Mesenchymal stem cell (in vitro differentiated cells and primary cell): ENCODE results near the gene SNCB.

Experiments
- DNase-seq: peaks from one replicate; pipeline ENCODE4 v3.0.0-alpha.2; 2013
- H2AFZ ChIP-seq: one replicate; pipeline ENCODE4 v1.6.1; 2013; ENCODE audit warnings: low read depth, mild to moderate bottlenecking, control low read depth, inconsistent platforms, low read length, moderate library complexity
- H2AK5ac ChIP-seq: 2 replicates; pipeline ENCODE4 v1.6.1; 2013; ENCODE audit warnings: low read length, moderate library complexity, mild to moderate bottlenecking, inconsistent platforms; ENCODE audit not compliant: severe bottlenecking
- H2BK120ac ChIP-seq: one replicate; pipeline ENCODE4 v1.6.1; 2013; ENCODE audit warnings: low read depth, mild to moderate bottlenecking, inconsistent platforms, low read length, moderate library complexity
- H2BK12ac ChIP-seq, 2 experiments: one replicate each; pipeline ENCODE4 v1.6.1; 2013; ENCODE audit warnings: inconsistent platforms in 2 of 2, low read length in 2 of 2, mild to moderate bottlenecking in 2 of 2, moderate library complexity in 2 of 2, control low read depth in 1 of 2
- H2BK15ac ChIP-seq: one replicate; pipeline ENCODE4 v1.6.1; 2013; ENCODE audit warnings: mild to moderate bottlenecking, low read depth, inconsistent platforms; ENCODE audit not compliant: poor library complexity, severe bottlenecking
- H2BK5ac ChIP-seq: 2 replicates; pipeline ENCODE4 v1.6.1; 2013; ENCODE audit warnings: low read depth, mild to moderate bottlenecking, low read length, control low read depth, inconsistent platforms; ENCODE audit not compliant: poor library complexity, severe bottlenecking
- H3K14ac ChIP-seq, 2 experiments: one replicate each; pipeline ENCODE4 v1.6.1; 2013; ENCODE audit warnings: inconsistent platforms in 2 of 2, low read length in 2 of 2, control low read depth in 1 of 2, mild to moderate bottlenecking in 1 of 2, moderate library complexity in 1 of 2
- H3K18ac ChIP-seq, 2 experiments: one replicate each; pipeline ENCODE4 v1.6.1; 2013; ENCODE audit warnings: inconsistent platforms in 2 of 2, low read length in 2 of 2, control low read depth in 1 of 2, low read depth in 1 of 2, mild to moderate bottlenecking in 1 of 2
- H3K23ac ChIP-seq, 2 experiments: one replicate each; pipeline ENCODE4 v1.6.1; 2013; ENCODE audit warnings: inconsistent platforms in 2 of 2, low read length in 2 of 2, mild to moderate bottlenecking in 2 of 2, moderate library complexity in 2 of 2, control low read depth in 1 of 2
- H3K27ac ChIP-seq: 2 replicates; pipeline ENCODE4 v1.5.1; 2013; ENCODE audit warnings: mild to moderate bottlenecking, moderate library complexity, low read length, control low read depth, inconsistent platforms; ENCODE audit not compliant: poor library complexity, severe bottlenecking
- H3K27me3 ChIP-seq, 2 experiments: 2 replicates each; pipeline versions ENCODE4 v1.6.1 to v1.7.0; 2013; ENCODE audit warnings: low read length in 2 of 2, mild to moderate bottlenecking in 2 of 2, moderate library complexity in 2 of 2, control low read depth in 1 of 2, inconsistent platforms in 1 of 2; ENCODE audit not compliant: control insufficient read depth in 1 of 2, insufficient read depth in 1 of 2
- H3K36me3 ChIP-seq, 2 experiments: 2 replicates each; pipeline versions ENCODE4 v1.6.1 to v1.7.0; 2013; ENCODE audit warnings: low read length in 2 of 2, control low read depth in 1 of 2, inconsistent platforms in 1 of 2, low read depth in 1 of 2, mild to moderate bottlenecking in 1 of 2; ENCODE audit not compliant: insufficient read depth in 2 of 2, control insufficient read depth in 1 of 2
- H3K4ac ChIP-seq, 2 experiments: one replicate each; pipeline ENCODE4 v1.6.1; 2013; ENCODE audit warnings: inconsistent platforms in 2 of 2, low read length in 2 of 2, mild to moderate bottlenecking in 2 of 2, moderate library complexity in 2 of 2, control low read depth in 1 of 2, low read depth in 1 of 2
- H3K4me1 ChIP-seq: 2 replicates; pipeline ENCODE4 v1.6.1; 2013; ENCODE audit warnings: low read depth, low read length, control low read depth; ENCODE audit not compliant: control insufficient read depth, insufficient read depth
- H3K4me2 ChIP-seq: 2 replicates; pipeline ENCODE4 v1.6.1; 2013; ENCODE audit warnings: low read length, mild to moderate bottlenecking, inconsistent platforms; ENCODE audit not compliant: poor library complexity, severe bottlenecking
- H3K4me3 ChIP-seq, 2 experiments: 2 replicates each; pipeline versions ENCODE4 v1.5.1 to v1.7.0; 2013; ENCODE audit warnings: low read length in 2 of 2, mild to moderate bottlenecking in 2 of 2, control low read depth in 1 of 2, low read depth in 1 of 2; ENCODE audit not compliant: insufficient read depth in 1 of 2
- H3K79me1 ChIP-seq: replicated peaks from 2 replicates; pipeline ENCODE4 v1.6.1; 2013; ENCODE audit warnings: mild to moderate bottlenecking, control low read depth, low read length, inconsistent platforms; ENCODE audit not compliant: poor library complexity, severe bottlenecking
- H3K9ac ChIP-seq: 2 replicates; pipeline ENCODE4 v1.7.0; 2013; ENCODE audit warnings: mild to moderate bottlenecking, low read length, moderate library complexity
- H3K9me3 ChIP-seq: 2 replicates; pipeline ENCODE4 v1.7.0; 2013; ENCODE audit warnings: mild to moderate bottlenecking, low read length; ENCODE audit not compliant: control insufficient read depth
- H4K8ac ChIP-seq: one replicate; pipeline ENCODE4 v1.6.1; 2013; ENCODE audit warnings: inconsistent platforms, mild to moderate bottlenecking, low read length, moderate library complexity
- H4K91ac ChIP-seq: one replicate; pipeline ENCODE4 v1.6.1; 2013; ENCODE audit warnings: mild to moderate bottlenecking, low read length, inconsistent platforms
- WGBS: methylation state at CpG from one replicate; pipeline ENCODE4 v1.1.7; 2013; ENCODE audit warnings: mixed read lengths; 5-methylcytosine and 5-hydroxymethylcytosine counted together

SNCB gene

GRCh38 chr5:176620333-176620981 lies 9.9 kb downstream of the SNCB start:
- H2AFZ ChIP-seq: peak overlapping the region; percentile 29
- peak overlapping the region in 1 of 2 experiments; percentile 59 for H3K4me3 ChIP-seq
- no peak overlapping the region for H3K14ac ChIP-seq
- DNase-seq: peak; percentile 84
- H2BK12ac ChIP-seq: peak overlapping the region; percentile 75 to 95
- H3K18ac ChIP-seq: peak overlapping the region; percentile 40 to 85
- H2BK5ac ChIP-seq: no peak overlapping the region
- H2BK120ac ChIP-seq: peak overlapping the region; percentile 45
- peak overlapping the region; percentile 16 for H2AK5ac ChIP-seq
- peak overlapping the region; percentile 32 for H3K4me2 ChIP-seq
- peak overlapping the region; percentile 33 for H2BK15ac ChIP-seq
- H3K27me3 ChIP-seq: peaks cover 33 to 44% of the 10 kb centered on the region in 2 experiments
- no peak overlapping the region for H3K23ac ChIP-seq
- no peak overlapping the region for H3K27ac ChIP-seq
- peaks cover 0 to 3% of the 10 kb centered on the region in 2 experiments for H3K36me3 ChIP-seq
- H3K79me1 ChIP-seq: no peaks in the 10 kb centered on the region
- WGBS: 20% methylated on average over 22 of the region's 32 CpGs
- peaks cover 44% of the 10 kb centered on the region for H3K4me1 ChIP-seq
- H3K4ac ChIP-seq: peak overlapping the region; percentile 47 to 56
- peak overlapping the region; percentile 90 for H4K91ac ChIP-seq
- no peak overlapping the region for H3K9ac ChIP-seq
- H4K8ac ChIP-seq: no peak overlapping the region
- no peaks in the 10 kb centered on the region for H3K9me3 ChIP-seq

DNA sequence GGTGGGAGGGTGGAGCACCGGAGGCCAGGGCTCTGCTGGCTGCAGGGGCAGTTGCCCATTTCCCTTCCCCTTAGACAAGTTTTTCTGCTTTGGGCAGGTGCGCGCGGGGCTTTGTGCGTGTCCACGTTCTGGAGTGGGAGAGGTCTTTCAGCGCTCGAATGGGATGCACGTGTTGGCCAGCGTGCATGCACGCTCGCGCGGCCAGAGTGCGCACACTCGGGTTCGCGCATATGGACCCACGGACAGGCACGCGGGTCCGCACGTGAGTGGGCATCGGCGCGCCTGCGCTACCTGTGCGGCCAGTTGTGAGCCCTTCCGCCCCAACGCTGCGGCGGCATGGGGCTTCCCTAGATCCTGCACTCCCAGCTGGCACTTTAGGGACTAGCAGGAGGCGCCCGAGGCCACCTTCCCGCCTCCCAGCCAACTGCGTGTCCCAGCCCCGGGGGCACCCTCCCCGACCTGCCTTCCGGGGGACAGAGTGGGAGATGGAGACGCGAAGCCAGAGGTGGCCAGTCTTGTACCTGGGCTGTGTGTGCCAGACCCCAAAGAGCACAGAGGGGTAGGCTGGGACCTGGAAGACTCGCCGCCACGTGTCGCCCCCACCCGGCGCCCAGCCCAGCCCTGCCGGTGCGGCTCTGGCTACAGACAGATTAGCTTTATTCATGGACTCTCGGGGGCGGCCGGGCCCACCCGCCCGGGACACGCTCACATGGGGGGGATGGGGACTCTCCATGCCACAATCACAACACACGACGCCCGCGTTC lies 10.6 kb downstream of the SNCB start:
- no peak for DNase-seq
- Histone ChIP-seq H2BK5ac (no peak overlapping the region), H3K9me3 (no peaks in the 10 kb centered on the region), H2BK12ac (peak overlapping the region; percentile 0 to 47), H3K36me3 (peaks cover 0 to 3% of the 10 kb centered on the region in 2 experiments), H3K4me1 (peaks cover 46% of the 10 kb centered on the region), H3K18ac (peak overlapping the region; percentile 1 to 71), H3K79me1 (no peaks in the 10 kb centered on the region), H3K23ac (peak overlapping the region; percentile 1 to 99), H4K8ac (no peak overlapping the region), H2AFZ (no peak overlapping the region), H3K4ac (no peak overlapping the region), H3K9ac (no peak overlapping the region), H3K27me3 (peaks cover 33 to 37% of the 10 kb centered on the region in 2 experiments), H3K14ac (no peak overlapping the region), H2AK5ac (no peak overlapping the region), H3K27ac (no peak overlapping the region), H2BK120ac (peak overlapping the region; percentile 45), H4K91ac (peak overlapping the region; percentile 83), H3K4me2 (no peak overlapping the region), H3K4me3 (peak overlapping the region in 1 of 2 experiments; percentile 59), H2BK15ac (peak overlapping the region; percentile 29)
- WGBS: 19% methylated on average over 50 of the region's 59 CpGs

DNA sequence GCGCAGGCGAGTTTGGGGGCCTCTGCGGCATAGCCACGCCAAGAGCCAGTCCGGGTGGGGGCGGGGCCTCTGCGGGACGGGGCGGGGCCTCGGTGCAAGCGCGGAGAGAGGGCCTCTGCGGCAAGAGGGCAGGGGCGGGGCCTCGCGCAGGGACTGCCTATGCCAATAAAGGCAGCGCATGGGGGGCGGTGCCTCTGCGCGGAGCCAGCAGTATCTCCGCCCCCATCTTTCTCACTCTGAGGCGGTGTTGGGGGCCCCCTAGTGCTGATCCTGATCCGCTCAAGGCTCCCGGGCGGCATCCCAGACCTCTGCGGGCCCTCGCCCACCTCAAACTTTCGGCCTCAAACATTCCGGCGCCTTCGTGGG lies 11.1 kb downstream of the SNCB start:
- Histone ChIP-seq H3K9me3 (no peaks in the 10 kb centered on the region), H3K4me3 (peak overlapping the region in 1 of 2 experiments; percentile 59), H2AK5ac (no peak overlapping the region), H3K36me3 (peaks cover 0 to 3% of the 10 kb centered on the region in 2 experiments), H2BK12ac (peak overlapping the region in 1 of 2 experiments; percentile 75), H3K79me1 (no peaks in the 10 kb centered on the region), H3K23ac (peak overlapping the region in 1 of 2 experiments; percentile 17), H3K4me1 (peaks cover 49% of the 10 kb centered on the region), H3K14ac (no peak overlapping the region), H3K4me2 (no peak overlapping the region), H3K27me3 (peaks cover 32 to 37% of the 10 kb centered on the region in 2 experiments), H2BK120ac (no peak overlapping the region), H4K8ac (peak overlapping the region; percentile 52), H2BK5ac (no peak overlapping the region), H2AFZ (no peak overlapping the region), H3K27ac (no peak overlapping the region), H4K91ac (no peak overlapping the region), H2BK15ac (peak overlapping the region; percentile 29), H3K4ac (no peak overlapping the region), H3K9ac (no peak overlapping the region), H3K18ac (peak overlapping the region in 1 of 2 experiments; percentile 59)
- WGBS: 11% methylated on average over 24 of the region's 31 CpGs
- DNase-seq: peak; percentile 82

DNA sequence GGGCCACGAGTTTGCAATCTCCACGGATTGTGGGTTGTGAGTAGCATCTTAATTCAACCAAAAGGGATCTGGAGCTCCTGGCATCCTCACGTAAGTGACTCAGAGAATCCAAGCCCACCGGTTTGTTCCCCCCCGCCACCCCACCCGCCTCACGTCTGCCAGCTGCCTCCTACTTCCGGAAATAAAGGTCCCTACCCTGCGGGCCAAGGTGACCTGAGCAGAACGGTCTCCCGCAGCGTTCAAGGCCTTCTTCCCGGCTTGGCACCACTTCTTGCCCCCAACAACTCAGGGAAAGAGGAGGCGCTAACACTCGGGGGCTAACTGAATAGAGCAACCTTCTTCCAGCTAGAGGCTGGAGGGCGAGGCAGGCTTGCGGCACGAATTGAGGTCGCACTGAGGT lies 11.6 kb downstream of the SNCB start:
- no peak overlapping the region for H2BK15ac ChIP-seq
- peak overlapping the region in 1 of 2 experiments; percentile 75 for H2BK12ac ChIP-seq
- H3K4me3 ChIP-seq: peak overlapping the region in 1 of 2 experiments; percentile 50
- no peak overlapping the region for H3K27ac ChIP-seq
- no peak overlapping the region for H3K9ac ChIP-seq
- no peak overlapping the region for H2AK5ac ChIP-seq
- H3K79me1 ChIP-seq: no peaks in the 10 kb centered on the region
- 68% methylated on average over 19 of the region's 19 CpGs for WGBS
- peaks cover 0 to 3% of the 10 kb centered on the region in 2 experiments for H3K36me3 ChIP-seq
- peak overlapping the region in 1 of 2 experiments; percentile 32 for H3K4ac ChIP-seq
- no peak overlapping the region for H3K4me2 ChIP-seq
- no peak overlapping the region for H3K14ac ChIP-seq
- H3K9me3 ChIP-seq: no peaks in the 10 kb centered on the region
- H3K4me1 ChIP-seq: peaks cover 53% of the 10 kb centered on the region
- no peak overlapping the region for H3K23ac ChIP-seq
- peak overlapping the region in 1 of 2 experiments; percentile 59 for H3K18ac ChIP-seq
- H2BK5ac ChIP-seq: no peak overlapping the region
- peak overlapping the region; percentile 11 for H4K91ac ChIP-seq
- H2AFZ ChIP-seq: no peak overlapping the region
- H3K27me3 ChIP-seq: peaks cover 28 to 37% of the 10 kb centered on the region in 2 experiments
- no peak overlapping the region for H2BK120ac ChIP-seq
- peak overlapping the region; percentile 52 for H4K8ac ChIP-seq
- DNase-seq: no peak
